HepG2 (cell line): ENCODE data around the gene KATNB1. TPM values are rescaled to one million over a fixed set of nuclear protein-coding genes. Genes with fewer than 3 reads are reported as not detected.

Experiments
- ATM ChIP-seq: fragments of 450-650 bp; IDR thresholded peaks from 2 replicates; pipeline ENCODE4 v1.7.1; 2017; ENCODE audit warnings: mild to moderate bottlenecking, borderline replicate concordance
- BCL6 ChIP-seq: IDR thresholded peaks from 2 replicates; pipeline ENCODE4 v1.6.1; 2016; ENCODE audit warnings: missing genetic modification reagents, missing compliant biosample characterization
- CEBPB ChIP-seq: IDR thresholded peaks from 2 replicates; pipeline ENCODE4 v1.6.1; 2011; ENCODE audit warnings: low read depth, low read length, improper control_type of control experiment, borderline replicate concordance
- ELF4 ChIP-seq: sonication (generic); formaldehyde crosslinking; IDR thresholded peaks from 2 replicates; pipeline ENCODE4 v1.5.0; 2020; ENCODE audit warnings: missing genetic modification reagents, mild to moderate bottlenecking, moderate library complexity, borderline replicate concordance
- IRX3 ChIP-seq: sonication (generic); formaldehyde crosslinking; IDR thresholded peaks from 2 replicates; pipeline ENCODE4 v1.8.1; 2023; ENCODE audit warnings: mild to moderate bottlenecking, low read depth, missing genetic modification reagents, borderline replicate concordance
- MIER3 ChIP-seq: IDR thresholded peaks from 2 replicates; pipeline ENCODE4 v1.6.1; 2016; ENCODE audit warnings: missing compliant biosample characterization, borderline replicate concordance
- NAIF1 ChIP-seq: sonication (generic); formaldehyde crosslinking; IDR thresholded peaks from 2 replicates; pipeline ENCODE4 v1.5.0; 2020; ENCODE audit warnings: mild to moderate bottlenecking, missing genetic modification reagents, borderline replicate concordance
- POLR2G ChIP-seq: fragments of 200-400 bp; formaldehyde crosslinking; IDR thresholded peaks from 2 replicates; pipeline ENCODE4 v1.6.1; 2018; ENCODE audit warnings: mild to moderate bottlenecking, low read depth, low read length, moderate library complexity
- RFX3 ChIP-seq: IDR thresholded peaks from 2 replicates; pipeline ENCODE4 v1.6.1; 2016; ENCODE audit warnings: missing biosample characterization, missing genetic modification reagents
- SIN3B ChIP-seq: fragments of 150-350 bp; IDR thresholded peaks from 2 replicates; pipeline ENCODE4 v1.6.1; 2014; ENCODE audit warnings: low read length
- TCF7L2 ChIP-seq: IDR thresholded peaks from 2 replicates; pipeline ENCODE4 v1.6.1; 2011; ENCODE audit warnings: mild to moderate bottlenecking, low read depth, low read length, moderate library complexity
- ZC3H13 ChIP-seq: sonication (generic); formaldehyde crosslinking; IDR thresholded peaks from 2 replicates; pipeline ENCODE4 v1.8.1; 2023; ENCODE audit warnings: mild to moderate bottlenecking, missing genetic modification reagents, moderate library complexity
- ZFP62 ChIP-seq: sonication (generic); formaldehyde crosslinking; IDR thresholded peaks from 2 replicates; pipeline ENCODE4 v1.4.0; 2020; ENCODE audit warnings: missing genetic modification reagents
- ZNF253 ChIP-seq: sonication (generic); formaldehyde crosslinking; IDR thresholded peaks from 2 replicates; pipeline ENCODE4 v1.8.0; 2022; ENCODE audit warnings: mild to moderate bottlenecking, missing genetic modification reagents, borderline replicate concordance
- ZNF256 ChIP-seq: sonication (generic); formaldehyde crosslinking; conservative IDR thresholded peaks from 2 replicates; pipeline ENCODE4 v1.4.0; 2020; ENCODE audit warnings: missing genetic modification reagents
- ZNF3 ChIP-seq: IDR thresholded peaks from 2 replicates; pipeline ENCODE4 v1.7.0; 2017; ENCODE audit warnings: inconsistent platforms
- ZNF335 ChIP-seq: sonication (generic); formaldehyde crosslinking; IDR thresholded peaks from 2 replicates; pipeline ENCODE4 v1.4.0; 2020; ENCODE audit warnings: missing genetic modification reagents
- ZNF337 ChIP-seq: sonication (generic); formaldehyde crosslinking; IDR thresholded peaks from 2 replicates; pipeline ENCODE4 v1.5.1; 2020; ENCODE audit warnings: missing genetic modification reagents, low read depth, mild to moderate bottlenecking, borderline replicate concordance
- ZNF343 ChIP-seq: sonication (generic); formaldehyde crosslinking; IDR thresholded peaks from 2 replicates; pipeline ENCODE4 v1.4.0; 2020; ENCODE audit warnings: mild to moderate bottlenecking, missing genetic modification reagents
- polyA plus RNA-seq, 8 experiments: library from polyadenylated mRNA; depleted of rRNA in 3 of 8; stranded (reverse) in 7 of 8; unstranded in 1 of 8; fragments of >200 nt; fragmentation: Illumina TruSeq in 4 of 8; extraction: Trizol in 4 of 8; gene quantifications; 2 replicates each; pipeline versions ENCODE4 v1.2.1 to v1.2.3, GENCODE V29; 2011 to 2016; ENCODE audit warnings: low read depth in 4 of 8, missing spikeins in 1 of 8, mixed read lengths in 1 of 8; ENCODE audit not compliant: insufficient read depth in 1 of 8
- total RNA-seq, 5 experiments: library from RNA; depleted of rRNA; stranded (reverse); fragments of >200 nt; fragmentation: Illumina TruSeq; extraction: Trizol; gene quantifications; 2 replicates each; pipeline ENCODE4 v1.2.3, GENCODE V29; 2016; ENCODE audit warnings: low read depth in 1 of 5
- TF ChIP-seq, protein P1 (sequence below): sonication (generic); formaldehyde crosslinking; IDR thresholded peaks from 2 replicates; pipeline ENCODE4 v1.4.0; 2020; ENCODE audit warnings: mild to moderate bottlenecking, missing genetic modification reagents
- TF ChIP-seq, protein P2 (sequence below): sonication (generic); formaldehyde crosslinking; IDR thresholded peaks from 2 replicates; pipeline ENCODE4 v1.5.0; 2020; ENCODE audit warnings: mild to moderate bottlenecking, missing genetic modification reagents

Gene KATNB1
- total and polyA plus RNA-seq, 2 of the 13 experiments (the other 11 are each of a cell fraction or from before 2014, with no cell fraction given), result 31.5 to 43.5 TPM

DNA sequence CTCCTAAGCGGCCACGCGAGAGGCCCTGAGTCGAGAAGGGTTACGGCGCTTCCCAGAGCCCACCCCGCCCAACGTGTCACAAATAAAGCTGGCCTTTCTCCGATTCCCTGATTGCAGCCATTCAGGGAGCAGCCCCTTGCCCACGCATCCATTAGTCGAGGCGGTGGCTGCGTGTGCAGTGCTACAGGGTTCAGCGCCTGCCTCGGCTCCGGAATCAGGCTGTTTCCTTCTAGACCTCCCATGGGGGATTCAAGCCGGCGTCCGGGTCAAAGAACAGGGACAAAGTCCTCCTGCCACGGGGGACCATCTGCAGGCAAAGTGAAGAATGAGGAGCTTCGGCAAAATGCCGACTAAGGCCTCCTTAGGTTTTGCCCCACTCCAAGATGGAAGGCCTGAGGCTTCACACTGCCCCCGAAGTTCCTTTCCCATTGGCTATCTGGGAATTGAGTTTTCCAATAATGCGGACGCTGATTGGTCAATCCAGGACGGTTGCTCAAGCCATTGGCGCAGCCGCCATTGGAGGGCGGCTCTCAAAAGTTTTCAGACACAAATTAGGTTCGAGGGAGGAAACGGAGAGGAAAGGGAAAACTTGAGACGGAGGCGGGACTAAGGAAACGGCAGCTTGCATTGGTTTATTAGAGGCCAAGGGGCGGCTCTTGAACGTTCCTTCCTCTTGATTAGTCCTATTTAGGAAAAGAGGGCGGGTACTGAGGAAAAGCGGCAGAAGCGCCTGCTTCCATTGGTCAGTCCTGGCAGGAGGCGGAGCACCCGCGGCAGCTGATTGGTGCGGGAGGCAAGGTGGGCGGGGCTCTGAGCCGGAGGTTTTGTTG is 430 bp upstream of the KATNB1 start (continued):
- TF ChIP-seq TCF7L2, result no peak
- TF ChIP-seq BCL6, result no peak
- no peak for TF ChIP-seq MIER3
- TF ChIP-seq ZNF3 (CRISPR knock-in tag), result no peak
- TF ChIP-seq ATM, result no peak
- TF ChIP-seq, protein P1, sequence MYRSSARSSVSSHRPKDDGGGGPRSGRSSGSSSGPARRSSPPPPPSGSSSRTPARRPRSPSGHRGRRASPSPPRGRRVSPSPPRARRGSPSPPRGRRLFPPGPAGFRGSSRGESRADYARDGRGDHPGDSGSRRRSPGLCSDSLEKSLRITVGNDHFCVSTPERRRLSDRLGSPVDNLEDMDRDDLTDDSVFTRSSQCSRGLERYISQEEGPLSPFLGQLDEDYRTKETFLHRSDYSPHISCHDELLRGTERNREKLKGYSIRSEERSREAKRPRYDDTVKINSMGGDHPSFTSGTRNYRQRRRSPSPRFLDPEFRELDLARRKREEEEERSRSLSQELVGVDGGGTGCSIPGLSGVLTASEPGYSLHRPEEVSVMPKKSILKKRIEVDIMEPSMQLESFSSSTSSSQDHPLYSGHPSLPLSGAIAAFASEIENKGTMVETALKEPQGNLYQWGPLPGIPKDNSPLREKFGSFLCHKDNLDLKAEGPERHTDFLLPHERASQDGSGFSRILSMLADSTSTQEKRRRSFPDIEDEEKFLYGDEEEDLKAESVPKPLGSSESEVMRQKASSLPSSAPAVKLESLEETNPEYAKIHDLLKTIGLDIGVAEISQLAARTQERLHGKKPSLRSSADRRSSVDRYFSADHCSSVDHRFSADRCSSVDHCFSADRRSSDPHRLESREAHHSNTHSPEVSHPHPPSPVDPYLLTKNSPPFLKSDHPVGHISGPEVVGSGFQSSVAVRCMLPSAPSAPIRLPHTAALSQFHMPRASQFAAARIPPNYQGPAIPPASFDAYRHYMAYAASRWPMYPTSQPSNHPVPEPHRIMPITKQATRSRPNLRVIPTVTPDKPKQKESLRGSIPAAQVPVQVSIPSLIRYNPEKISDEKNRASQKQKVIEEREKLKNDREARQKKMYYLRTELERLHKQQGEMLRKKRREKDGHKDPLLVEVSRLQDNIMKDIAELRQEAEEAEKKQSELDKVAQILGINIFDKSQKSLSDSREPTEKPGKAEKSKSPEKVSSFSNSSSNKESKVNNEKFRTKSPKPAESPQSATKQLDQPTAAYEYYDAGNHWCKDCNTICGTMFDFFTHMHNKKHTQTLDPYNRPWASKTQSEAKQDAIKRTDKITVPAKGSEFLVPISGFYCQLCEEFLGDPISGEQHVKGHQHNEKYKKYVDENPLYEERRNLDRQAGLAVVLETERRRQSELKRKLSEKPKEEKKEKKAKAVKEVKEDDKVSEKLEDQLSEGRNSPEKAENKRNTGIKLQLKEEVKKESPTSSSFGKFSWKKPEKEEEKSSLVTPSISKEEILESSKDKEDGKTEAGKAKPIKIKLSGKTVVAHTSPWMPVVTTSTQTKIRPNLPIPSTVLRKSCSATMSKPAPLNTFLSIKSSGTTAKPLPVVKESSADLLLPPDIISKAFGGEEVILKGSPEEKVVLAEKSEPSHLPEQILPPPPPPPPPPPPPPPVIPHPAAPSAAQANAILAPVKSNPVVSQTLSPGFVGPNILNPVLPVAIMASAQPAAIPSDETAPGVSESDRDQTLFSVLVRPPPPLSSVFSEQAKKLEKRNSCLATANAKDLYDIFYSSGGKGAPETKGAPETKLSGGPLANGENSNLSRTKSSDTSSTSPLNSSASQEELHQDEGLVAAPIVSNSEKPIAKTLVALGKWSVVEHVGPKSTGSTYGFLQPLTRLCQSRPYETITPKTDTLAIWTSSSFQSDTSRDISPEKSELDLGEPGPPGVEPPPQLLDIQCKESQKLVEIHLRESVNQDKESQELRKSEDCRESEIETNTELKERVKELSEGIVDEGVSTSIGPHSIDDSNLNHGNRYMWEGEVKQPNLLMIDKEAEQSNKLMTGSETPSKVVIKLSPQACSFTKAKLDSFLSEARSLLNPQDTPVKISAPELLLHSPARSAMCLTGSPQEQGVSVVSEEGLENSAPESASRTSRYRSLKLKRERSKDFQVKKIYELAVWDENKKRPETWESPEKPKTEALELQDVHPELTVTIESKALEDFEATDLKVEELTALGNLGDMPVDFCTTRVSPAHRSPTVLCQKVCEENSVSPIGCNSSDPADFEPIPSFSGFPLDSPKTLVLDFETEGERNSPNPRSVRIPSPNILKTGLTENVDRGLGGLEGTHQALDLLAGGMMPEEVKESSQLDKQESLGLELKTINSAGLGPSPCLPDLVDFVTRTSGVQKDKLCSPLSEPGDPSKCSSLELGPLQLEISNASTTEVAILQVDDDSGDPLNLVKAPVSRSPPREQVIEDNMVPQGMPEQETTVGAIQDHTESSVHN (CRISPR knock-in tag), result 0 out of 2 replicates have a peak, but pooled peaks have one; percentile 41
- TF ChIP-seq ZNF343 (CRISPR knock-in tag), result no peak
- TF ChIP-seq NAIF1 (CRISPR knock-in tag), result no peak
- TF ChIP-seq ZC3H13, result no peak
- TF ChIP-seq ZNF335 (CRISPR knock-in tag), result 0 out of 2 replicates have a peak, but pooled peaks have one; percentile 6
- TF ChIP-seq ELF4 (CRISPR knock-in tag), result no peak
- no peak for TF ChIP-seq ZNF256 (CRISPR knock-in tag)
- no peak for TF ChIP-seq IRX3
- TF ChIP-seq RFX3, result no peak
- TF ChIP-seq ZNF337, result no peak
- peak; percentile 88 for TF ChIP-seq POLR2G
- TF ChIP-seq ZNF253 (CRISPR knock-in tag), result no peak
- TF ChIP-seq ZFP62, result no peak
- peak; percentile 95 for TF ChIP-seq CEBPB
- TF ChIP-seq SIN3B, result 0 out of 2 replicates have a peak, but pooled peaks have one; percentile 20
- TF ChIP-seq, protein P2, sequence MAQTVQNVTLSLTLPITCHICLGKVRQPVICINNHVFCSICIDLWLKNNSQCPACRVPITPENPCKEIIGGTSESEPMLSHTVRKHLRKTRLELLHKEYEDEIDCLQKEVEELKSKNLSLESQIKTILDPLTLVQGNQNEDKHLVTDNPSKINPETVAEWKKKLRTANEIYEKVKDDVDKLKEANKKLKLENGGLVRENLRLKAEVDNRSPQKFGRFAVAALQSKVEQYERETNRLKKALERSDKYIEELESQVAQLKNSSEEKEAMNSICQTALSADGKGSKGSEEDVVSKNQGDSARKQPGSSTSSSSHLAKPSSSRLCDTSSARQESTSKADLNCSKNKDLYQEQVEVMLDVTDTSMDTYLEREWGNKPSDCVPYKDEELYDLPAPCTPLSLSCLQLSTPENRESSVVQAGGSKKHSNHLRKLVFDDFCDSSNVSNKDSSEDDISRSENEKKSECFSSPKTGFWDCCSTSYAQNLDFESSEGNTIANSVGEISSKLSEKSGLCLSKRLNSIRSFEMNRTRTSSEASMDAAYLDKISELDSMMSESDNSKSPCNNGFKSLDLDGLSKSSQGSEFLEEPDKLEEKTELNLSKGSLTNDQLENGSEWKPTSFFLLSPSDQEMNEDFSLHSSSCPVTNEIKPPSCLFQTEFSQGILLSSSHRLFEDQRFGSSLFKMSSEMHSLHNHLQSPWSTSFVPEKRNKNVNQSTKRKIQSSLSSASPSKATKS (CRISPR knock-in tag), result peak; percentile 86; the same call in 1 of the 2 replicates
